NB4 (cell line): ENCODE data around the gene OR2A5.
A peak's percentile ranks its signal among the peaks of the same experiment; 100 is the strongest.
"Not testable (repeated sequence)": the region's sequence is repeated elsewhere in the genome, so short reads cannot be mapped to it uniquely, and the experiment has no call there.

Source experiments
- DNase-seq: peaks from one replicate; pipeline ENCODE4 v3.0.0; 2010; ENCODE audit warnings: low read depth
- H3K4me3 ChIP-seq: one replicate; pipeline ENCODE4 v1.5.1; 2011; ENCODE audit warnings: mild to moderate bottlenecking, low read depth, low read length, moderate library complexity
- MAX ChIP-seq: IDR thresholded peaks from 2 replicates; pipeline ENCODE4 v1.6.1; 2011; ENCODE audit warnings: low read depth, low read length
- MYC ChIP-seq: IDR thresholded peaks from 2 replicates; pipeline ENCODE4 v1.6.1; 2011; ENCODE audit warnings: low read depth, low read length
- POLR2A ChIP-seq: IDR thresholded peaks from 2 replicates; pipeline ENCODE4 v1.6.1; 2011; ENCODE audit warnings: mild to moderate bottlenecking; ENCODE audit not compliant: insufficient read length; ENCODE audit errors: extremely low read depth
- TF ChIP-seq, protein P1 (sequence below): IDR thresholded peaks from one replicate; pipeline ENCODE4 v1.5.1; 2012; ENCODE audit warnings: low read depth, low read length

The OR2A5 gene

DNA sequence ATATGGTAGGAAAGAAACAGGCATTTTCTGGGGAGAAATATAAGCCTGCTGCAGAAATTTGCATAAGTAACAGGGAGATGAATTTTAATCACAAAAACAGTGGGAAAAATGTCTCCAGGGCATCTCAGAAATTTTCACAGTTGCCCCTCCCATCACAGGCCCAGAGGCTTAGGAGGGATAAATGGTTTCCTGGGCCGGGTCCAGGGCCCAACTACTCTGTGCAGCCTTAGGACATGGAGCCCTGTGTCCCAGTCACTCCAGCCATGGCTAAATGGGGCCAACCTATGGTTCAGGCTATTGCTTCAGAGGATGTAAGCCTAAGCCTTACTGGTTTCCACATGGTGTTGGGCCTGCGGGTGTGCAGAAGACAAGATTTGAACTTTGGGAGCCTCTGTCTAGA is 39.4 kb upstream of the OR2A5 start:
- no peak for DNase-seq
- no peak overlapping the region for H3K4me3 ChIP-seq
- TF ChIP-seq POLR2A: no peak
- no peak for TF ChIP-seq MYC
- TF ChIP-seq, protein P1, sequence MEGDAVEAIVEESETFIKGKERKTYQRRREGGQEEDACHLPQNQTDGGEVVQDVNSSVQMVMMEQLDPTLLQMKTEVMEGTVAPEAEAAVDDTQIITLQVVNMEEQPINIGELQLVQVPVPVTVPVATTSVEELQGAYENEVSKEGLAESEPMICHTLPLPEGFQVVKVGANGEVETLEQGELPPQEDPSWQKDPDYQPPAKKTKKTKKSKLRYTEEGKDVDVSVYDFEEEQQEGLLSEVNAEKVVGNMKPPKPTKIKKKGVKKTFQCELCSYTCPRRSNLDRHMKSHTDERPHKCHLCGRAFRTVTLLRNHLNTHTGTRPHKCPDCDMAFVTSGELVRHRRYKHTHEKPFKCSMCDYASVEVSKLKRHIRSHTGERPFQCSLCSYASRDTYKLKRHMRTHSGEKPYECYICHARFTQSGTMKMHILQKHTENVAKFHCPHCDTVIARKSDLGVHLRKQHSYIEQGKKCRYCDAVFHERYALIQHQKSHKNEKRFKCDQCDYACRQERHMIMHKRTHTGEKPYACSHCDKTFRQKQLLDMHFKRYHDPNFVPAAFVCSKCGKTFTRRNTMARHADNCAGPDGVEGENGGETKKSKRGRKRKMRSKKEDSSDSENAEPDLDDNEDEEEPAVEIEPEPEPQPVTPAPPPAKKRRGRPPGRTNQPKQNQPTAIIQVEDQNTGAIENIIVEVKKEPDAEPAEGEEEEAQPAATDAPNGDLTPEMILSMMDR: no peak
- no peak for TF ChIP-seq MAX

- not testable (repeated sequence) for H3K4me3 ChIP-seq
- peak; percentile 15 for DNase-seq
Observed at GRCh38 chr7:144010061-144010460, 38.7 kb upstream of the OR2A5 start.

- not testable (repeated sequence) for H3K4me3 ChIP-seq, DNase-seq
Observed at GRCh38 chr7:144010821-144011220, 37.9 kb upstream of the OR2A5 start.

DNA sequence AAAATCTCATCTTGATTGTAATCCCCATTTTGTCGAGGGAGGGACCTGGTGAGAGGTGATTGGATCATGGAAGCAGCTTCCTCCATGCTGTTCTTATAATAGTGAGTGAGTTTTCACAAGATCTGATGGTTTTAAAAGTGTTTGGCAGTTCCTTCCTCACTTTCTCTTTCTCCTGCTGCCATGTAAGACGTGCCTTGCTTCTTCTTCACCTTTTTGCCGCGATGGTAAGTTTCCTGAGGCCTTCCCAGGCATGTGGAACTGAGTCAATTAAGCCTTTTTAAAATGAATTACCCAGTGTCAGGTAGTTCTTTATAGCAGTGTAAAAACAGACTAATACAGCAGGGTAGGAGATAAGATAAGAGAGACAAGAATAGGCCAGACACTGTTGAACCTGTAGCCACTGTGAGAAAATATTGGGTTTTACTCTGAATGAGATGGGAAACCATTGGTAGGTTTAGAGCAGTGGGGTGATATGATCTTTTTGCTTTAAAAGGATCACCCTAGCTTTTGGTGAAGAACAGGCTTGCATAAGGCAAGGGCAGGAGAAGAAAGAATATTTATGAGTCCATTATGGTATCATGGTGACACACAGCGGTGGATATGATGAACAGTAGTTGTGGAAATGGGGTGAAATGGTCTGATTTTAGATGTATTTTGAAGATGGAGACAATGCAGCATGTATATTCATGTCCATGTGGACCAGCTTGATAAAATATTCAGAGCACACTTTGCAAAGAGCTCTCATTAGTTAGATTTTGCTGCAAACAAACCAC is 37.1 kb upstream of the OR2A5 start:
- TF ChIP-seq MYC (no peak), POLR2A (no peak), MAX (no peak)
- TF ChIP-seq, protein P1: no peak
- no peak overlapping the region for H3K4me3 ChIP-seq
- no peak for DNase-seq

GRCh38 chr7:144018065-144018464 is 30.7 kb upstream of the OR2A5 start:
- TF ChIP-seq MYC: no peak
- TF ChIP-seq POLR2A: no peak
- TF ChIP-seq, protein P1: no peak
- no peak for TF ChIP-seq MAX
- no peak for DNase-seq
- no peak overlapping the region for H3K4me3 ChIP-seq

- H3K4me3 ChIP-seq: no peak overlapping the region
- TF ChIP-seq MAX (no peak), MYC (no peak)
- no peak for DNase-seq
Observed at GRCh38 chr7:144019457-144019856, 29.3 kb upstream of the OR2A5 start.

DNA sequence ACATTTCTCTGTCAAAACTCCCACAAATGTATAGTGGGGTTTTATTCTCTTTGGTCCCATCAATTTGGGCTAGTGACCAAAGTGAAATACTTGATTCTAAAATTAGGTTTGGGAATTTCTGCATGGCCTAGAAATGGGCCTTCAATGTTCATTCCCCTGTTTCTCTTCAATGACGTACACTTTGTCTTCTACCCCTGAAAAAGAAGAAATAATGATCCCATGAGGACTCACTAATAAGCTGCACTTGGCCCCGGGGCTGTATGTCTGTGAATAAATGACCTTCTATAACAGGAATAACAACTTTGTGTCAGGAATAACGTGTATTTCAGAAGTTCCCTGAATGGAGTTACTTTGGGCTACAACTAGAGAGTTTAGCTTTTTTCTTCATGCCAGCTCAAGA is 28.4 kb upstream of the OR2A5 start:
- TF ChIP-seq POLR2A: no peak
- DNase-seq: no peak
- H3K4me3 ChIP-seq: no peak overlapping the region

DNA sequence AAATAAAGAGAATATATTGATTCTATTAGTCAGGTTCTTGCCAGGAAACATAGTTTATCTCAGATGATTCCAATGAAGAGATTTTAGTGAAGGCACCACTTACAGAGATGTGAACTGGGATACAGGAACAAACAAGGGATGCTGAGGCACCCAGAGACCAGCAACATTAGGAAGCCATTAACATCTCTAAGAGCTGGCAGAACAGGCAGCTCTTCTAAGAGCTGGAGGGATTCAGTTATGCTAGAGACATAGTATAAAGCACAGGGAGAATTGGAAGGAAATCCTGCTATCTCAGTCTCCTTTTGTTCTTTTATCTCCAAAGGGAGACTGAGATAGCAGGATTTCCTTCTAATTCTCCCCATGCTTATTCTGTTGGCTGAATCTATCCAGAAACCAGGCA is 26.6 kb upstream of the OR2A5 start:
- no peak for DNase-seq
- H3K4me3 ChIP-seq: no peak overlapping the region
- TF ChIP-seq MYC (no peak), POLR2A (no peak)
